HG03103 (cell line): Measurements from ENCODE around the gene HOXA13.

Source experiments
- ATAC-seq: cut with Tn5 transposase; IDR thresholded peaks from one replicate; pipeline ENCODE4 v1.9.1; 2021; ENCODE audit warnings: low read depth; ENCODE audit not compliant: unreplicated experiment

The HOXA13 gene

DNA sequence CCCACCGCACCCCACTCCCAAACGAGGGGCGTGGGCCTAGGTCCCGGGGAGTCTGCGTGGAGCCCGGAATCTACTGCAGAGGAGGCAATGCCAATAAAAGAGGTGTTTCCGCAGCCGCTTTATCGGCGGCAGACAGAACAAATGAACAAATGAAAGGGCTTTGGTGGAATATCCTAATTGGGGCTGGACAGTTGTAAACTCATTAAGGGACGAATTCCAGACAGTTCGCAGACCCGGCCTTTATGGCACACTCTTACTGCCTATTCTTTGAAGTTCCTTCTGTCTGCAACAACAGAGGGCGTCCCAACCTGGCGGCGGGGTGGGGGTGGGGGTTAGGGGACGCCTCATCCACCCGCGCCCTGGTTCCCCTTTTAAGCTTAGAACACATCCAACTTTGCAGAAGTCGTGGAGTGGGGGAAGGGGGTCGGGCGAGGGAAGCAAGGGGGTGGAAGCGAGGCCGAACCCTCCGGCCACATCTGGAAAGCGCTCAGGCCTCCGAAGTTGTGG lies 38.6 kb downstream of the HOXA13 start:
- ATAC-seq = no peak

DNA sequence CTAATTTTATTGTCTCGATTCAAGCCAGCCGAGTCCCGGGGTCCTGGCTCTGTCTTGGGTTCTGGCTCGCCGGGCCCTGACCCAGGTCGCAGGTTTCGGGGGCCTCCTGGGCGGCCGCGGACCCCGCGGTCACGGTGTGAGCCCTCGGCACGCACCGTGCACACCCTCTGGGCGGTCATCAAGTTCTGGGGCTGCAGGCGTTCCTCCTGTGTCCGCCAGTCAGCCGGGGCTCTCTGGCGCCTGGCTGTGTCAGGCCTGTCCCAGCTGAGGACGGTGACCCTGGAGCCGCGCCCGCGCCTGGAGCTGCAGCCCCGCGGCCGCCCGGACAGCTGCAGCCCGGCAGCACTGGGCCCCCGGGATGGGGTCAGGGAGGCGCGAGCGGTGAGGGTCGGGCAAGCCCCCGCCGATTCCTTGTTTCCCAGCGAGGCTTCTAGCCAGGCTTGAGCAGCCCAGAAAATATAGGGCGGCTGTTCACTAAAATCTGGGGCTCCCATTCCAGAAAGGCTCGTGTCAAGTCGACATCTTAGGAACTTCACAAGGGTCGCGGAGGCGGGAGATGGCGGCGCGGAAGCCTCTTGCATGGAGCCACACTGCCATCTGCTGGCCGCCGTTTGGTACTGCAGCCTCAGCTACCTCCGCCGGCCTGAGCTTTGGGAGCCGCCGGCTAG lies 39.2 kb downstream of the HOXA13 start:
- no peak for ATAC-seq

DNA sequence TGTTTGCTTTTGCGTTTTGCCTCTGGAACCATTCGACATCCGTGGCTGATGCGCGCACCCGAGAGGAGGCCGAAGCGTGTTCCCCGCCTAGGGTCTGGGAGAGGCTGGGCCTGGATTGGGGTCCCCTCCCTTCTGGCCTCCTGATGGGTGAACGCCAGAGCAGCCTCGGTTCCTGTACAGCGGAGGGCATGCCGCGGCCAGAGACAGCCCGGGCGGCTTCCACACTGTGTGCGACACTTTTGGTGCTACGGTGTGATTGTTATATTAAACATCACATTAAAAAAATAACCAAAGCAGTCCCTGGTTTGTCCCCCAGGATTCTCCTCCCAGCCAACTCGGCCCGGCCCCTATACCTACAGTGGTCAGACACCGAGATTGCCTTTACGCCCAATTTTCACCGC lies 39.7 kb downstream of the HOXA13 start:
- ATAC-seq = no peak

DNA sequence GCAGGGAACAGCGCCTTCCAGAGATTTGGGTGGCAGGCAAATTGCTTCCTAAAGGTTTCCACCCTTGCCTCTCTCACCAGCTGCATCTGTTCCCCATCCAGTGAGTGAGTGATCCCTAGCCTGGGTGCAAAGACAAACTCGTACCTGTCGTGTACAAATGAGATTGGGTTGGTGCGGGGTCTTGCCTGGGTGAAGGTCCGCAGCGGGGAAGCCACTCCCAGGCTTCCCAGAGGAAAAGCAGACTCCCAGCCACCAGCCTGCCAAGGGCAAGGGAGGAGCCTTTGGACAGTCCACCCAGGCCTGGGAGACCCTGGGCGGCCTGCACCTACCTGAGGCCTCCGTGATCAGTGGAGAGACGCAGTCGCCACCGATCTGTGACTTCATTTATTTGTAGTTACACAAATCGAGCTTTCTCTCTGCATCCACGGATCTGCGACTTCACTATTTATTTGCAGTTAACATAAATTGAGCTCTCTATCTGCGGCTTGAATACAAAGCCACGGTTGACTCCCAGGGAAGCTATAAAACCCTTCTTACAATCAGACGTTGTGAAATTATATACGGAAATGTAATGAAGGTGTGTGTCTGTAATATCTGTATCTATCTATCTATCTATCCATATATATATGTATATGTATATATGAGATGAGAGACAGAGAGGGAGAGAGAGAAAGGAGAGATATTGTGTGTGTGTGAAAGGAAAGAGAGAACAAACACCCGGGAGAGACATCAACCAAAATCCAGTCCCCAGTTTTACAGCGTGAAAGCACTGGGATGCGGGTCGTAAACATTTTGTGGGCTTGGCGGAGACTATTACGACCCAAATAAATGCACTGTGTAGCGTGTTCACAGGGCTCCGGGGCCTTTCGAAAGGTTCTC lies 40.4 kb downstream of the HOXA13 start:
- no peak for ATAC-seq

DNA sequence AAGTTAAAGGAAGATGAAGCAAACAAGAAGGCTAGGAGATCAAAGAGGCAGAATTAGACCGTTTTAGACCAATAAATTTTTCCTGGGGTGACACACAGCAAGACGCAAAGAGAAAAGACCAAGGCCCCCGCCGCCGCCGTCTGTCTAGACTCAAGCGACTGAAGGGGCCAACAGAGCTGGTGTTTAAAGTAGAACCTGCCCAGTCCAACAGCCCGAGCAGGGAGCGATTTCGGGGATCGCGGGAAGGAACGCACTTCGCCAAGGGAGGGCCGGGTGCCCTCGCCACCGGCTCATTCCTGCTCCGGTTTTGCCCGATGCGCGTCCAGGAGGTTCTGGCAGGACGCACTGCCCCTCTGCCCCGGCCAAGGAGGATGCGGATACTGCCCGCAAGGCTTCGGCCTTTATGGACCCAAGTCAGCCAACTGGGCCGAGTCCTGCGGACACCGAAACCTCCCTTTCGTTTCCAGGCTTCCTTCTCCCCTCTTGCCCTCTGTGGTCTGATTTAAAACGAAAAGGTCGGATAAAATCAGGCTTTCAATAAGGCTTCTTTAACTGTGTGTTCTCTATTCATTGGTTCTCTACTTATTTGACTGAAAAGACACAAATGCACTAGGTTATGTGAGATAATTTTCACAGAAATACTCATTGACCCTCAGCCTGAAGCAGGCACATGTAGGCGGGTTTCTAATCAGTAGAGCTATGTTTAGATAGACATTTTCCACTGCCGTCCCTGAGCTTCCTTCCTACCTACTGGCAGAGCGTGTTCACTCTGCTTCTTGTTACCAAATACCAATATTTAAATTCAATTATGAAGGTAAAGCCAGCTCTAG lies 41.2 kb downstream of the HOXA13 start:
- no peak for ATAC-seq

DNA sequence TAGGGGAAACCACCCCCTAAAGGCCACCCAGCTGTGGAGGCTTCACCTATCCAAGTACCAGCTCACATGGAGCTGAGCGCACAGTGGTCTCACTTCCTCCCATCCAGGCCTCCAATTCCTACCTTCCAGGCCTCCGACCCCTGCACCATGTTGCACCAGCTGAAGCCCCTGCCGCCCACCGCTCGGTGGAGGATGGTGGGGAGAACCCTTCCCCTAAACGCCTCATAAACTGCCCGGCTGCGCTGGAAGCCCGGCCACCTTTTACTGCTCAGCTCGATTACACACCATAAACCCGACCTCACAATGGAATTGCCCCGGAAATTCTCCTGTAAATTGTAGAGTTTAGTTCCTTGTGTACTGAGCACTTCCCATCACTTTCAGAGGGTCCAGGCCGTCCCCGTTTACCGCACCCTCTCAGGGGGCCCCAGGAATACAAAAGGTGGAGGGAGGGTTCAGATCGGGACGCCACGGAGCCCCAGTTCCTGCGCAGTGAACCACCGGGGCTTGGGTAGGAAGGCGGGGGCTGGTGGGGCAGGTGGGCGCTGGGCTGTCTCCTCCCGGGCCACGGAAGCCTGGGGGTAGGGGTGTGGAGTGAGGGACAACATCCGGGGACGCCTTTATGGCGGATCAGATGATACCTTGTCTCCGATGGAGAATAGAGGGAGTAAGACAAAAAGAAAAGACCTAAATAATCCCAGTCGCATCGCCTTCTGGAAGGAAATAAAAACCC lies 42.0 kb downstream of the HOXA13 start:
- ATAC-seq = no peak

DNA sequence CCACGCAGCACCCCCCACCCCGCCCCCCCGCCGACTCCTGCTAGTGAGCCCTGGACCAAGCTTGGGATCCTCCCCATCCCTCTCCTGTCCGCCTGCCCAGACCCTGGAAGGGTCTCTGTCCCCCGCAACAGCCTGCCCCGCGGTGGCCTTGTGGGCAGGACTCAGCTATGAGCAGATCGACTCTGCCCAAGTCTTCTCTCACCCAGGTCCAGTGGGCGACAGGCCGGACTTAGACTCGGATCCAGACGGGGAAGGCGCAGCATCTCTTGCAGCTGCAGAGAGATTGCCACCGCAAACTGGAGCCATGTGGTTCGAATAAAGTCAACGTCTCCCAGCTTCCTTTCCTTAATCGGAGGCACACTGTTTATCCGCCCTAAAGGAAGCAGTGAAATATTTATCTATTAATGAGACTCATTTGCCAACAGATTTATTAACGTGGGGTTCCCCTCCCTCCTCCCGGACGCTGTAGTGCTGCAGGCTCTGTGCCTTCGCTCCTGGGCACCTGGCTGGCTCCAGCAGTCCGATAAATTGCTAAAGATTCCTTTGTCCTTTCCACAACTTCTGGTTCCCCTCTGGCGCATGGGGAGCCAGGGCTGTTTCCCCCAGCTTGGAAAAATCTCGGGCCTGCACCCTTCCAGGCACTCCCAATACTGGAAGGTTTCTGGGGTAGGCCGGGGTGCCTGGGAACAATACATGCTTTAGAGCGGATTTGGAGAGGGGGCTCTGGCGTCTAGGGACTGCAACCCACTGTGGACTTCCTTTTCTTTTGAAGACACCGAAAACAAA lies 42.8 kb downstream of the HOXA13 start:
- ATAC-seq = no peak

DNA sequence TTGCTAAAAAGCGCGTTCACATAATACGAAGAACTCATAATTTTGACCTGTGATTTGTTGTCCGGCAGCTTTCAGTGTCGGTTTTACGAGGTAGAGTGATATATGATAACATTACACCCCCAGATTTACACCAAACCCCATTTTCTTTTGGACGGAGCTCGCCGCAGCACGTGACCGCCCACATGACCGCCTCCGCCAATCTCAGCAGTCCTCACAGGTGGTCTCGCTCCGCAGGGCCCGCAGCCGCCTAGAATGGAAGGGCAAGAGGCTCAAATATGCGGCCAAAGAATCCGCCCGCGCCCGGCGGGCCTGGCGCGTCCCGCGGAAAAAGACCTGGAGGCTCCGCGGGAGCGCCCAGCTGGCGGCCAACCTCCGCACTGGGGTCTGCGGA lies 43.4 kb downstream of the HOXA13 start, which contains the start of gene HOXA7:
Gene HOXA7 (minus strand): TSS at position 168 of the 391 bp plus-strand sequence. CDS start 130 bp downstream, at position 38.
- ATAC-seq = no peak

DNA sequence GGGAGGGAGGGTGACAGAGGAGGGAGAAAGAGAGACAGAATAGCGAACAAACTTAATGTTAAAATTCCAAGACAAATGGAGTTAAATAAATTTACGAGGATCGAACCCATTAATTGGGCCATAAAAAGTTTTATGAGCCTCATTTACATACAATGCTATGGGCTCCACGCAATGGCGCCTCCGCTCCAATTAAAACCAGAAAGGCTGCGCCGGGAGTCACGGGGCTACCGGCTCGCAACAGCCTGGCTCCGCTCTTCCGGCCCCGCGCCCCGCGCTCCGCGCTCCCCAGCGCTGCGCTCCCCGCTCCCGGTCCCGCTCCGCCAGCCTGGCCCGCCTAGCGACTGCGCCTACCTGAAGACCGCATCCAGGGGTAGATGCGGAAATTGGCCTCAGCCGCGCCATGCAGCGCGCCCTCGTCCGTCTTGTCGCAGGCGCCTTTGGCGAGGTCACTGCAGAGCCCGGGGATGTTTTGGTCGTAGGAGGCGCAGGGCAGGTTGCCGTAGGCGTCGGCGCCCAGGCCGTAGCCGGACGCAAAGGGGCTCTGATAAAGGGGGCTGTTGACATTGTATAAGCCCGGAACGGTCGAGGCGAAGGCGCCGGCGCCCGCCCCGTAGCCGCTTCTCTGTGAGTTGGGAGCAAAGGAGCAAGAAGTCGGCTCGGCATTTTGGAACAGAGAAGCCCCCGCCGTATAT lies 43.9 kb downstream of the HOXA13 start:
- no peak for ATAC-seq

DNA sequence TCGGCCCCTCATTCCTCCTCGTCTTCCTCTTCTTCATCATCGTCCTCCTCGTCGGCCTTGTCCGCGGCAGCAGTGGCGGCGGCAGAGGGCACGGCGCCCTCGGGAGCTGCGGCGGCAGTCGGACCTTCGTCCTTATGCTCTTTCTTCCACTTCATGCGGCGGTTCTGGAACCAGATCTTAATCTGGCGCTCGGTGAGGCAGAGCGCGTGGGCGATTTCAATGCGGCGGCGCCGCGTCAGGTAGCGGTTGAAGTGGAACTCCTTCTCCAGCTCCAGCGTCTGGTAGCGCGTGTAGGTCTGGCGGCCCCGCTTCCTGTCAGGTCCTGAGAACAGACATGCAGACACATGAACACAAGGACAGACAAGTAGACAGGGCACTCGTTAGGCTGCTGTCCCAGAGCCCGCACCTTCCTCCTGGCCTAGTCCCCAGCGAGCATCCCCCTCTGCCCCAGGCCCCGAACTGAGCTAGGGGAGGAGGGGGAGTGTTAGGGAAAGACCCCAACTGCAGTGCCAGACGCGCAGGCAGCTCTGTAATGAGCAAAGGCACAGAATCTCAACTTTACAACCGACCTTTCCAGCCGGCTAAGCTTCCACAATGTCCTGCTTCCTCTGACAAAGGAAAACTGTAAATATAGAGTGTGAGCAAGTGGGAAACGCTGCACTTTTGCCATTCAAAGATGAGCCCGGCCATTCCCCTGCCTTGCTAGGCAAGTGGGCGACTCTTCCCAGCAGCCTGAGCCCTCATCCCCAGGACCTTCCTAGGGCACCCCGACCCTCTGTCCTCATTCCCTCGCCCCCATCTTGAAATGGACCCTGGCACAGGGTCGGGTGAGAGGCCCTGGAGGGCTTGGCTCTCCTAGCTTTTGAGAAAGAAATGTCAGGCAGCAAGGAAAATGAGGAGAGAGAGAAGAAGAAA lies 44.7 kb downstream of the HOXA13 start:
- ATAC-seq = no peak

DNA sequence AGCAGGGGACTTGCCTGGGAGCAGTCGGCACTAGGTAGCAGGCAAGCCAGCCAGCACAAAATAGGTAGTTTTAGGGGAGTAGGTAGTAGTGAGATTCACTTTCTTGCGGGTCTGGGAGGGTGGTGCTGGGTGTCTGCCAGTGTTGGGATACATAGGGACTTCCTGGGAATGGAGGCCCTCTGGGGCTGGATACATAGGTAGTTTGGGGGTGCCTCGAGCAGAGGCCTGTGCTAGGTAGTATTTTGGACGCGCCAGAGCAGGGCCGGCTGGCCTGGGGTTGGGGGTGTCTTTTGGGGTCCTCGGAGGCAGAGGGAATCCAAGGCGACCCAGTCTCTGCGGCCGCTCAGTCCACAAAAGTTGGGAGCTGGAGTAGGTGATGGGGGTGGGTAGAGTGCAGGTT lies 45.5 kb downstream of the HOXA13 start:
- ATAC-seq = no peak

DNA sequence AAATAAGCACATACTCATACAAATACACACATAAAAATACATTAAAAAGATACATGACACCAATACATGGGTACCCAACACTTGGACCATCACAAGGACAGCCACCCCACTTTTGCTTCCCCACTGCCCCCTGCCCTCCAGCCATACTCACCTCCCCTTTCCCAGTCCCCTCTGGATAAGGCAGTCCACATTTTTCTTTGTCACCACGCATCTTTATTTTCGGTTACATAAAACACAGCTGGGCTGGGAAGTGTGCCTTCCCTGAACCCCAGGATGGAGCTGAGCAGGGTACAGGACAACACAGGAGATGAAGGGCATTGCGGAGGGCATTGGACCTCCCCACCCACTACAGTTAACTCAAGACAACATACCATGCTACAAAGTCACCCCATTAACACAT lies 46.4 kb downstream of the HOXA13 start:
- no peak for ATAC-seq

DNA sequence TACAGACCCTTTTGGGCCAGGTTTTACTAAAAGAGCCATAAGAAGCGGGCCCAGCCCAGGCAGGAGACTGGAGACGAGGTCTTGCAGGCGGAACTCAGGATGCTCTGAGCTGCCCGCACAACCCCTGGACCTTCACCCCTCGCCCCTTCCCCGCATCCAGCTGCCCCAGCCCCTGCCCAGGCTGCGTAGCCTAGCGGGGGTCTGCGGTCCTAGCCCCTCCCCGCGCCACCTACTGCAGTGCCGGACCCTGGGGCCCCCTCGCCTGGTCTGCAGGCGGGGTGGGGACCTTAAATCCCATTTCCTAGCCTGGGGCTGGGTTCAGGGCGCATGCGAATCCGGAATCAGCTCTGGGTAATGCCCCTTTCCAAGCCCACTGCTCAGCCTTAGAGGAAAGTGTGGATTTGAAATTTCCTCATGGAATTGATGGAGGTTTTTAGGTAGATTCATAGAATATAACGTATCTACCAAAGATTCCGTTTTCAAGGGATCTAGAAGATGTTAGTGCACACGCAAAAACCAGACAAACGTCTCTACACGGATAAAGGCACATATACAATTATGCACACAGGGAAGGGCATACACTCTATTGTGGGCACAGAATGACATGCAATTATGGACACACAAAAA lies 47.0 kb downstream of the HOXA13 start:
- ATAC-seq = no peak

DNA sequence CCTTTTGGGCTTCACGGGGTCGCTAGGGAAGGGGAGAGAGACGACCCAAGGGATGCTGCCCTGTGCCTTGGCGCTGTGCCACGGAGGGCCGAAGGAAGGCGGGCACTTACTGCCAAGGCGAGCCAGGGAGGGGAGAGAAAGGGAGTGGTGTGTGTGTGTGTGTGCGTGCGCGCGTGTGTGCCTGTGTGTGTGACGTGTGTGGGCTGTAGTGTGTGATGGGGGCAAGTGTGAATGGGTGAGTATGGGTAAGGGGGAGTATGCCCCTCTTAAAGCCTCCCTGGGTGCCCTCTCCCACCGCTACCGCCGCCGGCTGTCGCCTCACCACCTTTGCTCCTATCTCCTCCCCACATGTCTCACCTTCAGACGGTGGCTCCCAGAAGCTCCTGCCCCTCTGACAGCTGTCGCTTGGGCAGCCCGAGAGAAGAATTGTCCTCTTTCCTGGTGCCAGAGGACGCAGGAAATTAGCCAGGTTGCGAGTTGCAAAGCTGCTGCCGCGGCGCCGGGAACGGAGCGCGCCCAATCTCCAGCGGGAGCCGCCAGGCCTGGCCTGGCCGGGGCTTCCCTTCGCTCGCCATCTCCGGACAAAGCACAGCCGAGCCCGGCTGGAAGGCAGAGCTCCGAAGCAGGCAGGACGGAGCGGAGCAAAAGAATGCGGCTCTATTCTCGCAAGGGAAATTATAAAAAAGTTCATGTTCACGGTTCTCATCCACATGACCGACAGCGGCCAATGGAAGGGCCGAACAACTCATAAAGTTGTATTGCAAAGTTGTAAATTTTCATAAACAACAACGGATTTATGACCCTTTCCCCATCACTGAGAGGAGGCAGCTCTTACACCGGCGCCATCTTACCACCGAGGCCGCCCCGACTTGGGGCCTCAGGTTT lies 47.7 kb downstream of the HOXA13 start, which contains the start of gene HOXA3:
Gene HOXA3 (minus strand): TSS at position 653 of the 885 bp plus-strand sequence. CDS start 41,943 bp downstream, outside the sequence.
- ATAC-seq = no peak

DNA sequence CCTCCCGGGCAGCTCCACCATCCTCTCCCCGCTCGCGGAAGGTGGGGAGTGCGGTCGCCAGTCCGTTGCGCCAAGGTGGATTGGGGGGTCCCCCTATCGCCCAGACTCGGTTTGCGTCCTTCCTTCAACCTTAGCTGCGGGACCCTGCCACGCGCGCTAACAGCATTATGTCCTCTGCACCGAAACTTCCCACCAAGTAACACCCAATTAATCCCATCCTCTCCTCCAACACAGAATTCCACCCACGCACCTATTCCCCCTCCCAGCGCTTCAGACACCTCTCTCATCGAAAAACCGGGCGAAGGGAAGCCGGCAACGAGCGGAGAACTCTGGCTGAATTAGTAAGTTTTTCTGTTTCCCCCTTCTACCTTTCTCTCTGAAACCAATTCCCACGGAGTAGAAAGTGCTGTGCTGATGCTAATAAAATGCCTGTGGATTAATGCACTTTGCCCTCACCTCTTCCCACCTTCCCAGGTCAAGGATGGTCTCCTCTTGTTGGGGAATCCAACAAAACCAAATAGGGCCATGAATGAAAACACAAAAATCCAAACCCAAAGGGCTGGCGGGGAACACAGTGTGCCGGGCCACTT lies 48.5 kb downstream of the HOXA13 start:
- no peak for ATAC-seq
